WERI-Rb-1 (cell line): ENCODE data around the gene CCDC69.

Source experiments
- DNase-seq: peaks from one replicate; pipeline ENCODE4 v3.0.0-alpha.2; 2020
- H3K27ac ChIP-seq: fragments of 250-450 bp; sonication (Bioruptor Pico); 2 replicates; pipeline ENCODE4 v1.5.1; 2020; ENCODE audit warnings: mild to moderate bottlenecking, moderate library complexity
- H3K27me3 ChIP-seq: fragments of 250-450 bp; sonication (Bioruptor Pico); 2 replicates; pipeline ENCODE4 v1.5.1; 2021; ENCODE audit warnings: mild to moderate bottlenecking, low read depth, moderate library complexity; ENCODE audit not compliant: insufficient read depth, severe bottlenecking
- H3K36me3 ChIP-seq: fragments of 250-450 bp; sonication (Bioruptor Pico); 2 replicates; pipeline ENCODE4 v1.5.1; 2020; ENCODE audit warnings: mild to moderate bottlenecking, moderate library complexity
- H3K4me3 ChIP-seq: 2 replicates; pipeline ENCODE4 v1.5.1; 2011; ENCODE audit warnings: low read depth, mild to moderate bottlenecking, control low read depth, low read length
- H3K9me3 ChIP-seq: fragments of 250-450 bp; sonication (Bioruptor Pico); 2 replicates; pipeline ENCODE4 v1.5.1; 2021; ENCODE audit warnings: mild to moderate bottlenecking, moderate library complexity; ENCODE audit not compliant: severe bottlenecking
- CTCF ChIP-seq: IDR thresholded peaks from 2 replicates; pipeline ENCODE4 v1.5.1; 2011; ENCODE audit warnings: low read depth, mild to moderate bottlenecking, control low read depth, inconsistent platforms, low read length

The CCDC69 gene

GRCh38 chr5:151250346-151251000 is 26.6 kb upstream of the CCDC69 start:
- H3K36me3 ChIP-seq, result no peaks in the 10 kb centered on the region
- H3K9me3 ChIP-seq, result no peaks in the 10 kb centered on the region
- no peak overlapping the region for H3K27ac ChIP-seq
- H3K4me3 ChIP-seq, result no peak overlapping the region
- TF ChIP-seq CTCF, result no peak
- no peaks in the 10 kb centered on the region for H3K27me3 ChIP-seq
- DNase-seq, result no peak

GRCh38 chr5:151249281-151249680 is 25.4 kb upstream of the CCDC69 start:
- Histone ChIP-seq H3K27me3 (no peaks in the 10 kb centered on the region), H3K9me3 (no peaks in the 10 kb centered on the region), H3K4me3 (no peak overlapping the region), H3K27ac (no peak overlapping the region), H3K36me3 (no peaks in the 10 kb centered on the region)
- TF ChIP-seq CTCF, result no peak
- no peak for DNase-seq

GRCh38 chr5:151248651-151249050 is 24.8 kb upstream of the CCDC69 start:
- Histone ChIP-seq H3K27ac (no peak overlapping the region), H3K4me3 (no peak overlapping the region), H3K9me3 (no peaks in the 10 kb centered on the region), H3K27me3 (no peaks in the 10 kb centered on the region), H3K36me3 (no peaks in the 10 kb centered on the region)
- peak; percentile 47 for DNase-seq
- TF ChIP-seq CTCF, result no peak

- TF ChIP-seq CTCF, result no peak
- no peaks in the 10 kb centered on the region for H3K36me3 ChIP-seq
- DNase-seq, result no peak
- H3K27me3 ChIP-seq, result no peaks in the 10 kb centered on the region
- H3K9me3 ChIP-seq, result no peaks in the 10 kb centered on the region
- no peak overlapping the region for H3K27ac ChIP-seq
- no peak overlapping the region for H3K4me3 ChIP-seq
These were observed 21.9 kb upstream of the CCDC69 start for GRCh38 chr5:151245680-151246219.

GRCh38 chr5:151244206-151244605 is 20.3 kb upstream of the CCDC69 start:
- Histone ChIP-seq H3K36me3 (no peaks in the 10 kb centered on the region), H3K27me3 (no peaks in the 10 kb centered on the region), H3K4me3 (no peak overlapping the region), H3K9me3 (no peaks in the 10 kb centered on the region), H3K27ac (no peak overlapping the region)
- no peak for TF ChIP-seq CTCF
- DNase-seq, result no peak

GRCh38 chr5:151243564-151243963 is 19.7 kb upstream of the CCDC69 start:
- no peaks in the 10 kb centered on the region for H3K36me3 ChIP-seq

More at GRCh38 chr5:151243564-151243963, 19.7 kb upstream of the CCDC69 start:
- TF ChIP-seq CTCF, result no peak
- H3K4me3 ChIP-seq, result no peak overlapping the region
- DNase-seq, result no peak
- H3K9me3 ChIP-seq, result no peaks in the 10 kb centered on the region
- H3K27me3 ChIP-seq, result no peaks in the 10 kb centered on the region
- H3K27ac ChIP-seq, result no peak overlapping the region
